PFSK-1 (cell line): Measurements from ENCODE around the gene DOCK10.

ENCODE experiments used
- FOXP2 ChIP-seq: optimal IDR thresholded peaks from 2 replicates; pipeline ENCODE3; 2011; ENCODE audit warnings: borderline replicate concordance, control low read depth, inconsistent platforms; ENCODE audit not compliant: insufficient read depth; ENCODE audit errors: extremely low read length, extremely low read depth
- POLR2AphosphoS5 ChIP-seq: IDR thresholded peaks from 2 replicates; pipeline ENCODE4 v1.6.1; 2012; ENCODE audit warnings: low read depth, mild to moderate bottlenecking, control low read depth, low read length, moderate library complexity
- REST ChIP-seq, 2 experiments: IDR thresholded peaks; 2 replicates each; pipeline versions ENCODE4 v1.6.1 to v1.8.0; 2011 to 2012; ENCODE audit warnings: low read depth in 2 of 2, low read length in 2 of 2, control low read depth in 1 of 2, inconsistent platforms in 1 of 2, mild to moderate bottlenecking in 1 of 2, moderate library complexity in 1 of 2; ENCODE audit not compliant: insufficient read depth in 1 of 2
- SIN3A ChIP-seq: IDR thresholded peaks from 2 replicates; pipeline ENCODE4 v1.6.1; 2012; ENCODE audit warnings: mild to moderate bottlenecking, low read length, moderate library complexity, borderline replicate concordance; ENCODE audit not compliant: insufficient read depth
- TAF1 ChIP-seq: IDR thresholded peaks from 2 replicates; pipeline ENCODE4 v1.6.1; 2012; ENCODE audit warnings: low read length, control low read depth, borderline replicate concordance; ENCODE audit not compliant: insufficient read depth

GRCh38 chr2:224994242-224994823 is 47.9 kb downstream of the DOCK10 start:
- TF ChIP-seq POLR2AphosphoS5 (no peak), REST (IDR thresholded peaks at IDR 0.05; ENCODE audit: insufficient read depth in 1 of 2, low read depth in 2 of 2, low read length in 2 of 2) (no peak), SIN3A (no peak), TAF1 (no peak), FOXP2 (no peak)
